Measurements from ENCODE around the gene SH3BP4. TPM values are rescaled to one million over a fixed set of nuclear protein-coding genes. Genes with fewer than 3 reads are reported as not detected.

The SH3BP4 gene
- total RNA-seq, 2 experiments from 2014 or later: 0.06 TPM; not detected in 1

DNA sequence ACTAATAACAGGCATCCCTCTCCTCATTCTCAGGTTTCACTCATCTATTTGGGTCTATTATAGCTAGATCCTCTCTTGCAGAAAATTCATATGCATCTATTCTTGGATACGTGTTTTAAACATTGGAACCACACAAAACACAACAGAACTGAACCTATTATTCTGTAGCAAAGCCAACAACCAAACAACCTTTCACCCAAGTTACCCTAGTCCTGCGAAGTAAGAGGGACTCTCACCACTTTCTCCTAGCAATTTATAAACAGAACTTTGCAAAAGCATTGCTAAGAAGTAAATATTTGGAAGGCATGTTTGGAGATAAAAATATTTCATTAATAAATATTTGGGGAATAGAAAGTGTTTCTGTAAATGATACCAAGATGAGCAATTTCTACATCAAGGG lies 20.4 kb upstream of the SH3BP4 start:
- no peaks in the 10 kb centered on the region for H3K36me3 ChIP-seq (ENCODE audit: insufficient read depth, low read length)
- ChIA-PET CTCF (ENCODE audit: unreplicated experiment) (no interaction called here), POLR2A (no interaction called here)
- no TSS peak for BruUV-seq (replicated peaks)
- H3K9me3 ChIP-seq (ENCODE audit: low read length): no peaks in the 10 kb centered on the region
- TF ChIP-seq, protein P1, sequence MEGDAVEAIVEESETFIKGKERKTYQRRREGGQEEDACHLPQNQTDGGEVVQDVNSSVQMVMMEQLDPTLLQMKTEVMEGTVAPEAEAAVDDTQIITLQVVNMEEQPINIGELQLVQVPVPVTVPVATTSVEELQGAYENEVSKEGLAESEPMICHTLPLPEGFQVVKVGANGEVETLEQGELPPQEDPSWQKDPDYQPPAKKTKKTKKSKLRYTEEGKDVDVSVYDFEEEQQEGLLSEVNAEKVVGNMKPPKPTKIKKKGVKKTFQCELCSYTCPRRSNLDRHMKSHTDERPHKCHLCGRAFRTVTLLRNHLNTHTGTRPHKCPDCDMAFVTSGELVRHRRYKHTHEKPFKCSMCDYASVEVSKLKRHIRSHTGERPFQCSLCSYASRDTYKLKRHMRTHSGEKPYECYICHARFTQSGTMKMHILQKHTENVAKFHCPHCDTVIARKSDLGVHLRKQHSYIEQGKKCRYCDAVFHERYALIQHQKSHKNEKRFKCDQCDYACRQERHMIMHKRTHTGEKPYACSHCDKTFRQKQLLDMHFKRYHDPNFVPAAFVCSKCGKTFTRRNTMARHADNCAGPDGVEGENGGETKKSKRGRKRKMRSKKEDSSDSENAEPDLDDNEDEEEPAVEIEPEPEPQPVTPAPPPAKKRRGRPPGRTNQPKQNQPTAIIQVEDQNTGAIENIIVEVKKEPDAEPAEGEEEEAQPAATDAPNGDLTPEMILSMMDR (conservative IDR thresholded peaks at IDR 0.05; ENCODE audit: low read length): no peak
- TF ChIP-seq EZH2phosphoT487 (IDR thresholded peaks at IDR 0.05; ENCODE audit: borderline replicate concordance, low read depth, low read length): no peak
- no peak overlapping the region for H2AFZ ChIP-seq (ENCODE audit: low read length)
- no peaks in the 10 kb centered on the region for H4K20me1 ChIP-seq (ENCODE audit: insufficient read depth, low read length)
- intact Hi-C loops (cut with micrococcal nuclease; ENCODE audit: unreplicated experiment): no loop called here
- DNase-seq (ENCODE audit: low spot score): no peak
- no peak overlapping the region for H3K4me2 ChIP-seq (ENCODE audit: low read length)
- H3K4me1 ChIP-seq (ENCODE audit: insufficient read depth, low read length, poor library complexity, severe bottlenecking): no peaks in the 10 kb centered on the region
- H3K9me2 ChIP-seq (ENCODE audit: insufficient read depth, low read length): no peaks in the 10 kb centered on the region
- no peak overlapping the region for H3K4me3 ChIP-seq (ENCODE audit: low read depth, low read length, poor library complexity, severe bottlenecking)
- H3K27ac ChIP-seq (ENCODE audit: low read depth, low read length, poor library complexity, severe bottlenecking): no peak overlapping the region
- no peaks in the 10 kb centered on the region for H3K79me2 ChIP-seq (ENCODE audit: insufficient read depth, low read depth, low read length)

DNA sequence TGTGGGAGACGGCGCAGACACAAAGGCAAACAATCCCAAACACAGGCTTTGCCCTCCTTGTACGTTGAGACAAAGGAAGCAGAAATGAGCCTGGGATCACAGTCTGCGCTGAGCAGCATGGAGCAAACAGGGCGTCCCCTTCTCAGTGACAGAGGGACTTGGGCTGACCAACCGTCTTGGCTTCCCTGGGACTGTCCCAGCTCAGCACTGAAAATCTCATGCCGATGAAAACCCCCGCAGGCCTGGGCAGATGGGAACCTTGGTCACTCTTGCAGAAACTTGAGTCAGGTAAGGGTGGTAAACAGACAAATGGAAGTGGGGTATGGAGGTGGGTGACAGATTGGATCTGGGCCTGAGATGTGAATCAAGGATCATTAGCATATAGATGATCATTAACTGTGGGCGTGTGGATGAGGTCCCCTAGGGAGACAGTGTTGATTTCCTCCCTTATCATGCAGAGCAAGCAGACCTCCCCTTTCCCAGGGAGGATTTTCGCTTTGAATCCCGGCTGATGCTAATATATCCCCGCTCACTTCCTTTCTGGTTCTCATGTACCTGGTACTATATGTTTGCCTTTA lies 19.1 kb upstream of the SH3BP4 start:
- TF ChIP-seq, protein P1 (conservative IDR thresholded peaks at IDR 0.05; ENCODE audit: low read length): no peak
- TF ChIP-seq EZH2phosphoT487 (IDR thresholded peaks at IDR 0.05; ENCODE audit: borderline replicate concordance, low read depth, low read length): no peak
- ChIA-PET POLR2A (no interaction called here), CTCF (ENCODE audit: unreplicated experiment) (no interaction called here)
- Histone ChIP-seq H3K79me2 (ENCODE audit: insufficient read depth, low read depth, low read length) (no peaks in the 10 kb centered on the region), H3K9me3 (ENCODE audit: low read length) (no peaks in the 10 kb centered on the region), H3K36me3 (ENCODE audit: insufficient read depth, low read length) (no peaks in the 10 kb centered on the region), H3K4me3 (ENCODE audit: low read depth, low read length, poor library complexity, severe bottlenecking) (no peak overlapping the region), H2AFZ (ENCODE audit: low read length) (no peak overlapping the region), H4K20me1 (ENCODE audit: insufficient read depth, low read length) (no peaks in the 10 kb centered on the region), H3K27ac (ENCODE audit: low read depth, low read length, poor library complexity, severe bottlenecking) (no peak overlapping the region), H3K9me2 (ENCODE audit: insufficient read depth, low read length) (no peaks in the 10 kb centered on the region), H3K4me2 (ENCODE audit: low read length) (no peak overlapping the region), H3K4me1 (ENCODE audit: insufficient read depth, low read length, poor library complexity, severe bottlenecking) (no peaks in the 10 kb centered on the region)
- no TSS peak for BruUV-seq (replicated peaks)
- DNase-seq (ENCODE audit: low spot score): no peak
- intact Hi-C loops (cut with micrococcal nuclease; ENCODE audit: unreplicated experiment): no loop called here

DNA sequence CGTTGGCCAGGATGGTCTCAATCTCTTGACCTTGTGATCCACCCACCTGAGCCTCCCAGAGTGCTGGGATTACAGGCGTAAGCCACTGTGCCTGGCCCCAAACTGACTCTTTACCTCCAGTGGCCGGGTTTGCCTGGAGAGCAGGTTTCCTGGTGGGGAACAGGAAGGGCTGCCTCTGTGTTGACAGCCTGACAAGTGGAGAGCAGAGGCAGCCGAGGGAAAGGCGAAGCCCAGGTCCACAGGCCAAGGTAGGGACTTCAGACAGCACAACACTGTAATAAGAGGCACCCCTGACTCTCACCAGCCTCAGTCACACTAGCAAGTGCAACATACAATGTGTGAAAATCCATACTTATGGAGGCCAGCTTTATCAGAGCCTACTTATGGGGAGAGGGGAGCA lies 16.5 kb upstream of the SH3BP4 start:
- intact Hi-C loops (cut with micrococcal nuclease; ENCODE audit: unreplicated experiment): no loop called here
- H3K9me2 ChIP-seq (ENCODE audit: insufficient read depth, low read length): no peaks in the 10 kb centered on the region
- no peaks in the 10 kb centered on the region for H3K79me2 ChIP-seq (ENCODE audit: insufficient read depth, low read depth, low read length)
- no peaks in the 10 kb centered on the region for H3K36me3 ChIP-seq (ENCODE audit: insufficient read depth, low read length)
- ChIA-PET POLR2A (no interaction called here), CTCF (ENCODE audit: unreplicated experiment) (no interaction called here)
- no peak overlapping the region for H3K4me2 ChIP-seq (ENCODE audit: low read length)
- H3K27ac ChIP-seq (ENCODE audit: low read depth, low read length, poor library complexity, severe bottlenecking): no peak overlapping the region
- BruUV-seq (replicated peaks): no TSS peak
- H4K20me1 ChIP-seq (ENCODE audit: insufficient read depth, low read length): no peaks in the 10 kb centered on the region
- no peak overlapping the region for H2AFZ ChIP-seq (ENCODE audit: low read length)
- H3K4me3 ChIP-seq (ENCODE audit: low read depth, low read length, poor library complexity, severe bottlenecking): no peak overlapping the region
- no peak for DNase-seq (ENCODE audit: low spot score)
- H3K4me1 ChIP-seq (ENCODE audit: insufficient read depth, low read length, poor library complexity, severe bottlenecking): no peaks in the 10 kb centered on the region
- H3K9me3 ChIP-seq (ENCODE audit: low read length): no peaks in the 10 kb centered on the region
- no peak for TF ChIP-seq EZH2phosphoT487 (IDR thresholded peaks at IDR 0.05; ENCODE audit: borderline replicate concordance, low read depth, low read length)
- TF ChIP-seq, protein P1 (conservative IDR thresholded peaks at IDR 0.05; ENCODE audit: low read length): no peak
